HepG2 (cell line): Measurements from ENCODE around the gene OSR1.

Experiments
- DDIT3 ChIP-seq: sonication (generic); formaldehyde crosslinking; IDR thresholded peaks from 2 replicates; pipeline ENCODE4 v1.4.0; 2020; ENCODE audit warnings: mild to moderate bottlenecking, missing genetic modification reagents
- FOXM1 ChIP-seq: sonication (generic); formaldehyde crosslinking; IDR thresholded peaks from 2 replicates; pipeline ENCODE4 v1.5.0; 2020; ENCODE audit warnings: missing genetic modification reagents
- MAFF ChIP-seq: IDR thresholded peaks from 2 replicates; pipeline ENCODE4 v1.6.1; 2011; ENCODE audit warnings: low read depth, low read length, improper control_type of control experiment
- MIER3 ChIP-seq: IDR thresholded peaks from 2 replicates; pipeline ENCODE4 v1.6.1; 2016; ENCODE audit warnings: missing compliant biosample characterization, borderline replicate concordance
- NFE2L1 ChIP-seq: sonication (generic); formaldehyde crosslinking; IDR thresholded peaks from 2 replicates; pipeline ENCODE4 v1.4.0; 2020; ENCODE audit warnings: missing genetic modification reagents, mild to moderate bottlenecking, borderline replicate concordance
- NONO ChIP-seq, 2 experiments: fragments of 450-650 bp in 1 of 2; sonication (generic) in 1 of 2; formaldehyde crosslinking in 1 of 2; IDR thresholded peaks in 1 of 2; conservative IDR thresholded peaks in 1 of 2; 2 replicates each; pipeline versions ENCODE4 v1.6.1 to v1.8.0; 2017 to 2022; ENCODE audit warnings: mild to moderate bottlenecking in 1 of 2, missing genetic modification reagents in 1 of 2, moderate library complexity in 1 of 2
- SRSF4 ChIP-seq: fragments of 200-400 bp; formaldehyde crosslinking; IDR thresholded peaks from one replicate; pipeline ENCODE4 v1.6.1; 2018; ENCODE audit warnings: mild to moderate bottlenecking, low read depth, low read length, moderate library complexity; ENCODE audit not compliant: poor library complexity, severe bottlenecking
- TEAD2 ChIP-seq: sonication (generic); formaldehyde crosslinking; IDR thresholded peaks from 2 replicates; pipeline ENCODE4 v1.9.0; 2021; ENCODE audit warnings: missing genetic modification reagents
- ZNF766 ChIP-seq: sonication (generic); formaldehyde crosslinking; IDR thresholded peaks from 2 replicates; pipeline ENCODE4 v1.5.0; 2020; ENCODE audit warnings: missing genetic modification reagents, borderline replicate concordance
- ZSCAN22 ChIP-seq: sonication (generic); formaldehyde crosslinking; IDR thresholded peaks from 2 replicates; pipeline ENCODE4 v1.4.0; 2020; ENCODE audit warnings: mild to moderate bottlenecking, missing genetic modification reagents

DNA sequence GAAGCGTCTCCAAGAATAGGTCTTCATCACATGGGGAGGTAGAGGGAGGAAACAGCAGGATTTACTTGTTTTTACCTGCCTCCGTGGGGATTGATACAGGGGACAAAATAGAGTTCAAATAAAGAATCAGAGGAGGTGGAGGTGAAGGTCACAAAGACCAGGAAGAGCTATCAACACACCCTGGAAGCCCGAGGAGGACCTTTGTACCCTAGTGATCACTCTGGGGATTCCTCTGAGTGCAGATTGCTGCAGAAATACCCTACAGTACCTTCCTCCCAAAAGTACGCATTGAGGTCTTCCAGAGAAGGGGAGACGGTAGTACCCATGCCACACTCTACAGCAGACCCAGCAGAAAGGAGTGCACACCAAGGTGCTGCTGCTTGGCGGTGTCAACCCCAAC lies 44.9 kb downstream of the OSR1 start:
- TF ChIP-seq MAFF (no peak), ZNF766 (CRISPR knock-in tag) (no peak), DDIT3 (CRISPR knock-in tag) (no peak), FOXM1 (CRISPR knock-in tag) (no peak), NONO (IDR thresholded peaks at IDR 0.05) (no peak), NONO (CRISPR knock-in tag; conservative IDR thresholded peaks at IDR 0.05) (no peak), ZSCAN22 (CRISPR knock-in tag) (no peak), NFE2L1 (CRISPR knock-in tag) (no peak), MIER3 (CRISPR knock-in tag) (no peak), TEAD2 (CRISPR knock-in tag) (no peak), SRSF4 (no peak)
